Activated naive CD8-positive, alpha-beta T cell treated with anti-CD3 and anti-CD28 coated beads for 36 hours (primary cell): ENCODE measurements around the gene TMPRSS2. TPM values are rescaled to one million over a fixed set of nuclear protein-coding genes. Genes with fewer than 3 reads are reported as not detected.

Source experiments
- DNase-seq: peaks from one replicate; pipeline ENCODE4 v3.0.0; 2021
- H3K27ac Mint-ChIP-seq: one replicate; pipeline ENCODE4 v1.8.0; 2022; ENCODE audit warnings: mild to moderate bottlenecking, moderate library complexity, mixed read lengths
- H3K27me3 Mint-ChIP-seq: one replicate; pipeline ENCODE4 v1.8.0; 2022; ENCODE audit warnings: mild to moderate bottlenecking, mixed read lengths
- H3K36me3 Mint-ChIP-seq: one replicate; pipeline ENCODE4 v1.8.0; 2021; ENCODE audit warnings: mild to moderate bottlenecking, mixed read lengths
- H3K4me1 Mint-ChIP-seq: one replicate; pipeline ENCODE4 v1.8.0; 2021; ENCODE audit warnings: mixed read lengths
- H3K4me3 Mint-ChIP-seq: one replicate; pipeline ENCODE4 v1.8.0; 2022; ENCODE audit warnings: mild to moderate bottlenecking, moderate library complexity, mixed read lengths
- H3K9me3 Mint-ChIP-seq: one replicate; pipeline ENCODE4 v1.8.0; 2022; ENCODE audit warnings: mixed read lengths
- total RNA-seq, 2 experiments: library from RNA; stranded (reverse); gene quantifications; one replicate each; pipeline ENCODE4 v1.2.3, GENCODE V29; 2021

The TMPRSS2 gene
- total RNA-seq = not detected

DNA sequence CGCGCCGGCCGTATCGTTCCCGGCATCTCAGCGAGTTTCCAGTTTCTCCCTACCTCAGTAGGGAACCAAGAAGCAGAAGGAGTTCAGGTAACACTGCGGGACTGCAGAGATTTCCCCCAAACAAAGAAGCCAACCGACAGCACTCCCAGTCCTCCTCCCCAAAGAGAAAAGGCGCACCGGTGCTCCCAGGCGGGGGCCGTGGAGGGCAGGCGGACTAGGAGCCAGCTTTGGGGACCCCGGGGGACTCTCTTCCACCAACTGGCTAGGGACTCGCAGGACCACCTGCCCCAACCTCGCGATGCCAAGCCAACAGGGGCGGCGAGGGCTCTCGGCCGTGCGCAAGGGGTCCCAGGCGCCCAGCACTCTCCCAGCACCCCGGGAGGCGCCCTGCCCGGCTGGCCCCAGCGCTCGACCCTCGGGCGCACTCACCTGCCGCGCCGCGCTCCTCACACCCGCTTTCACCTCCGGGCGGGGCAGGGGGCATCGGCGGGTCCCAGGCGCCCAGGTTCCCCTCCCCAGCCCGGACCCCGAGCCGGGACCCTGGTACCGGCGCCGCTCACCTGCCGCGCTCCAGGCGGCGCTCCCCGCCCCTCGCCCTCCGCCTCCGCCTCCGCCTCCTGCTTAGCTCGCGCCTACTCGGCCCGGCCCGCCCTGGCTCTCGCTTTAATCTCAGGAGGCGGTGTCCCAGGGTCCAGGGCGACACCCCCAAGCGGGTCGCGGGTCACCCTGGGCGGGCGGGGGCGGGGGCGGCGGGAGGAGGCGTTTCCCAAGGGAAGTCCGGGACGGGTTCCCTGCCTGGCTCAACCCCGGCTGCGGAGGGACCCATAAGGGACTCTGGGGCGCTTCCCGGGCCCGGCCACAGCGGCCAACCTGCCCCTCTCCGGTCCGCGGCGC is at the start of gene TMPRSS2:
Gene TMPRSS2, minus strand, starts transcription at position 638 of the 894 bp plus-strand sequence. CDS start 10,025 bp downstream, outside the sequence.
- no peak within 1 kb of the TSS for H3K4me3 Mint-ChIP-seq
- H3K4me1 Mint-ChIP-seq = no peaks in the 10 kb centered on the region
- no peak within 1 kb of the TSS for H3K27ac Mint-ChIP-seq
- DNase-seq = no peak
- H3K9me3 Mint-ChIP-seq = no peaks in the 10 kb centered on the region
- no peaks in the 10 kb centered on the region for H3K36me3 Mint-ChIP-seq
- H3K27me3 Mint-ChIP-seq = peaks cover 56% of the 10 kb centered on the region

DNA sequence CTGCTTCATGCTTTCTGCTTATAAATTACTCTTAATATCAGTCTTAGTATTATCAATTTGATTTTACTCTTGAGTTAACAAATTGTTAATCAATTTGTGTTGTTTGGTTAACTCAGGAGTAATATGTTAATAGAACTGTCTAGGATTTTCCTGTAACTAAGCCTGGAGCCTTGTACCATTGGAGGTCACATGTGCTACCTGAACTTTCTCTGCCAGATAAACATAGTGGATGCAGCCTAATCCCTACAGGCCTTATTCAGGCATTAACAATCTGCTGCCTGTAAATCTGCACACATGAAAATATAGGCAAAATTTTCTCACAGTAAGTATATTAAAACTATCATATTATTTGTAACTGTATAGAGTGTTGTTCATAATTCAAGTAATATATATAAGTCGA is 47.1 kb upstream of the TMPRSS2 start:
- H3K36me3 Mint-ChIP-seq = no peaks in the 10 kb centered on the region
- peaks cover 14% of the 10 kb centered on the region for H3K27me3 Mint-ChIP-seq
- H3K4me1 Mint-ChIP-seq = no peaks in the 10 kb centered on the region
- DNase-seq = no peak
- H3K4me3 Mint-ChIP-seq = no peak overlapping the region
- no peak overlapping the region for H3K27ac Mint-ChIP-seq
- H3K9me3 Mint-ChIP-seq = no peaks in the 10 kb centered on the region

DNA sequence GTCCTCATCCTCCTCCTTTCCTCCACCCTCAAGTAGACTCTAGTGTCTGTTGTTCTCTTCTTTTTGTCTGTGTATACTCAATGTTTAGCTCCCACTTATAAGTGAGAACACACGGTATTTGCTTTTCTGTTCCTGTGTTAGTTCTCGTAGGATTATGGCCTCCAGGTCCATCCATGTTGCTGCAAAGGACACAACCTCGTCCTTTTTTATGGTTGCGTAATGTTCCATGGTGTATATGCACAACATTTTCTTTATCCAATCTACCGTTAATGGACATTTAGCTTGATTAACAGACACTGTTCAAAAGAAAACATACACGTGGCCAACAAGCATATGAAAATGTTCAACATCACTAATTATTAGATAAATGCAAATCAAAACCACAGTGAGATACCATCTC is 44.3 kb upstream of the TMPRSS2 start:
- Mint-ChIP-seq H3K9me3 (no peaks in the 10 kb centered on the region), H3K4me1 (no peaks in the 10 kb centered on the region), H3K36me3 (no peaks in the 10 kb centered on the region), H3K27me3 (peaks cover 11% of the 10 kb centered on the region), H3K27ac (no peak overlapping the region), H3K4me3 (no peak overlapping the region)
- DNase-seq = no peak

DNA sequence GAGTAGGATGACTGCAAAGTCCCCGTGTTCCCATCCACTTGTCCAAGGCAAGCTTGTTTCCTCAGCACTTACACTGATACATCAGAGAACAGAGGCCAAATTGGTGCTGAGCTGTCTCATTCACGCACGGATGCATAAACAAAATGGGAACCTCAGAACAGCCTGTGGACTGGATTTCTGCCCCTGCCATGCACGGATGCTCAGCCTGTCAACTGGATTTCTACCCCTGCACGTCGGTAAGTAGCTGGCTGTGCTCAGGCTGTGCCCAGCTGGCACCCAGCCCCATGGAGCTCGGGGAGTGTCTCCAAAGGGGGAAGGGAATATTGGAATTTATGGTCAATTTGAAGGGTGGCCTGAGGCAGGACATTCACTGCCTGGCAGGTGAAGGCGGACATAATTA is 40.8 kb upstream of the TMPRSS2 start:
- DNase-seq = no peak
- Mint-ChIP-seq H3K27ac (no peak overlapping the region), H3K4me3 (no peak overlapping the region), H3K9me3 (no peaks in the 10 kb centered on the region), H3K36me3 (no peaks in the 10 kb centered on the region), H3K27me3 (peaks cover 11% of the 10 kb centered on the region), H3K4me1 (no peaks in the 10 kb centered on the region)

DNA sequence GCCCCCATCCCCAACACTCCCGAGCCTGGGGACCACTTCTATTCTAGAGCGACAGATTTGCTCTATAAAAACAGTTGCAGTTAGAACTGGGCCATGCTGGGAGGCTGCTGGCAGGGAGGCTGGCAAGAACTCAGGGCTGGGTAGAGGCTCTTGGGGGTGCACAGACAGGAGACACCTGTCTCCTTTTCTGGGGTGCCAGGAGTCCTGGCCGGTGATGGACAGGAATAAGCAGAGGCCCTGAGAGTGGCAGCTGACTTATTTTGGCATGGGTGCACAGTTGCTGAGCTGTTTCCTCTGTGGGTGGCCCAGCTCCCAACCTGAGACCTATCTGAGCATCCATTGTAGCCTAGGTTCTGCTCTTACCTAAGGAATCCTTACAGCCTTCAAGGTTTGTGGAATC is 39.2 kb upstream of the TMPRSS2 start:
- peaks cover 24% of the 10 kb centered on the region for H3K27me3 Mint-ChIP-seq
- DNase-seq = no peak
- no peaks in the 10 kb centered on the region for H3K36me3 Mint-ChIP-seq
- H3K9me3 Mint-ChIP-seq = no peaks in the 10 kb centered on the region
- H3K27ac Mint-ChIP-seq = no peak overlapping the region
- no peaks in the 10 kb centered on the region for H3K4me1 Mint-ChIP-seq
- no peak overlapping the region for H3K4me3 Mint-ChIP-seq

DNA sequence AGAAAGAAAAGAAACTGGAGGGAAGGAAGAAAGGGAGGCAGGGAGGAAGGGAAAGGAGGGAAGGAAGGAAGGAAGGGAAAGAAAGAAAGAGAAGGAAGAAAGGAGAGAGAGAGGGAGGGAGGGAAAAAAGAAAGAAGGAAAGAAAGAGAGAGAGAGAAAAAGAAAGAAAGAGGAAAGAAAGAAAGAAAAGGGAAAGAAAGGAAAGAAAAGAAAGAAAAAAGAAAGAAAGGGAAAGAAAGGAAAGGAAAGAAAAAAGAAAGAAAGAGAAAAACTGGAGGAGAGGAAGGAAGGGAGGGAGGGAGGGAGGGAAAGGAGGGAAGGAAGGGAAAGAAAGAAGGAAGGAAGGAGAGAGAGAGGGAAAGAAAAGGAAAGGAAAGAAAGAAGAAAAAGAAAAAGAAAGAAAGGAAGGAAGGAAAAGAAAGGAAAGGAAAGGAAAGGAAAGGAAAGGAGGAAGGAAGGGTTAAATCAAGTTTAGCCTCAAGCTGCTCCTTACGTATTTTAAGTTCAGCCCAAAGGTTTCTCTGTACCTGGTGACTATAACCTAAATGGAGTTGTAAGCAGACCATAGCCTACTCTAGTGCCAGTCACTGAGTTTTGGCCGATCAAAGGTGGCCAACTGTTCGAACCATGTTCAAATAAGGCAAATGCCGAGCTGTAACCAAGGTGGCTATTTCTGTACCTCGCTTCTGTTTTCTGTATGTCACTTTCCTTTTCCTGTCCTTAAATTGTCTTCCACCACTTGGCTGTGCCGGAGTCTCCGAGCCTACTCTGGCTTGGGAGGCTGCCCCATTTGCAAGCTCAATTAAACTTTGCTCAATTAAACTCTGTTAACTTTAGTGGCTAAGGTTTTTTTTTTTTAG is 37.8 kb upstream of the TMPRSS2 start:
- no peak overlapping the region for H3K4me3 Mint-ChIP-seq
- no peaks in the 10 kb centered on the region for H3K9me3 Mint-ChIP-seq
- no peaks in the 10 kb centered on the region for H3K36me3 Mint-ChIP-seq
- no peak overlapping the region for H3K27ac Mint-ChIP-seq
- DNase-seq = no peak
- no peaks in the 10 kb centered on the region for H3K4me1 Mint-ChIP-seq
- peaks cover 31% of the 10 kb centered on the region for H3K27me3 Mint-ChIP-seq

DNA sequence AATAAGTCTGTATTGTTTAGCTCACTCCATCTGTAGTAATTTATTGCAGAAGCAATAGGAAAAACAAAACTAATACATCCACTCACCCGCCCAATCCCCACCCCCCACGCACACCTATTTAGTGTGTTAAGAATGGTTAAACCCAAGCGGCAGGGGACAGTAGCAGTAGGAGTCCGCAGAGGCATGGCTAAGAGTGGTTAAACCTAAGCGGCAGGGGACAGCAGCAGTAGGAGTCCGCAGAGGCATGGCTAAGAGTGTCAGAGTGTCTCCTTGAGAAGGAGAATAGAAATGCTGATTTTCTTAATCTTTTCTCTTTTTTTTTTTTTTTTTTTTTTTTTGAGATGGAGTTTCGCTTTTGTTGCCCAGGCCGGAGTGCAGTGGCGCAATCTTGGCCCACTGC is 34.8 kb upstream of the TMPRSS2 start:
- peaks cover 33% of the 10 kb centered on the region for H3K27me3 Mint-ChIP-seq
- no peaks in the 10 kb centered on the region for H3K36me3 Mint-ChIP-seq
- H3K4me3 Mint-ChIP-seq = no peak overlapping the region
- H3K27ac Mint-ChIP-seq = no peak overlapping the region
- H3K9me3 Mint-ChIP-seq = no peaks in the 10 kb centered on the region
- H3K4me1 Mint-ChIP-seq = no peaks in the 10 kb centered on the region
- no peak for DNase-seq

DNA sequence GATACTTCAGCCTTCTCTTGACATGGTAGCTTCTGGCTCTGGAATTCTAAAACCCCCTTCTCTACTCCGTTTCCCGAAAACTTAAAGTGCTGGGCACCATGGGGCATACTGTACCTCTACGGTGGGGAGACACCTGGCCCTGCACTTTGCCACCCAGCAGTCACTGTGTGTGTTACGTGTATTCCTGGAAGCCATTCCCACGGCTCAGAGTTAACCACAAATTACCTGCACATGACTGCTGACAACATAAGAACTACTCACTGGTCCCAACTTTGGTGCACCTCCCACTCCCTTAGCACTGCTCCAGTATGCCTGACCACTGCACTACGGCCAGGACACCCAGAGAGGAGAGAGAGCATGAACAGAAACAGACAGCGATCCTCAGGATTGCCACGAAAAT is 29.4 kb upstream of the TMPRSS2 start:
- Mint-ChIP-seq H3K27me3 (peaks cover 16% of the 10 kb centered on the region), H3K4me1 (no peaks in the 10 kb centered on the region), H3K36me3 (no peaks in the 10 kb centered on the region), H3K9me3 (no peaks in the 10 kb centered on the region), H3K4me3 (no peak overlapping the region), H3K27ac (no peak overlapping the region)
- DNase-seq = no peak

DNA sequence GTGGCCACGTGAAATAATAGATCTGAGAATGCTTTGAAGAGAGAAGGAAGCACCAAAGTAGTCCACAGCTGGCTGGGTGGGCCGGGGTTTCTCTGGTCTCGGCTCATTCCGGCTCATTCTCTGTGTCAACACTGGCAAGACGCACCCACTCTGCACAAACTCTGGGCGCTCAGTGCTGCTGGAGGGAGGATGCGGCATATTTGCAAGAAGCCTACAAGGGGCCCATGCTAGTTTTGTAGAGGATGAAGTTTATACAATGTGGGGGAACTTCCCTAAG is 28.8 kb upstream of the TMPRSS2 start:
- Mint-ChIP-seq H3K4me3 (no peak overlapping the region), H3K9me3 (no peaks in the 10 kb centered on the region), H3K27me3 (peaks cover 14% of the 10 kb centered on the region), H3K27ac (no peak overlapping the region), H3K4me1 (no peaks in the 10 kb centered on the region), H3K36me3 (no peaks in the 10 kb centered on the region)
- no peak for DNase-seq

DNA sequence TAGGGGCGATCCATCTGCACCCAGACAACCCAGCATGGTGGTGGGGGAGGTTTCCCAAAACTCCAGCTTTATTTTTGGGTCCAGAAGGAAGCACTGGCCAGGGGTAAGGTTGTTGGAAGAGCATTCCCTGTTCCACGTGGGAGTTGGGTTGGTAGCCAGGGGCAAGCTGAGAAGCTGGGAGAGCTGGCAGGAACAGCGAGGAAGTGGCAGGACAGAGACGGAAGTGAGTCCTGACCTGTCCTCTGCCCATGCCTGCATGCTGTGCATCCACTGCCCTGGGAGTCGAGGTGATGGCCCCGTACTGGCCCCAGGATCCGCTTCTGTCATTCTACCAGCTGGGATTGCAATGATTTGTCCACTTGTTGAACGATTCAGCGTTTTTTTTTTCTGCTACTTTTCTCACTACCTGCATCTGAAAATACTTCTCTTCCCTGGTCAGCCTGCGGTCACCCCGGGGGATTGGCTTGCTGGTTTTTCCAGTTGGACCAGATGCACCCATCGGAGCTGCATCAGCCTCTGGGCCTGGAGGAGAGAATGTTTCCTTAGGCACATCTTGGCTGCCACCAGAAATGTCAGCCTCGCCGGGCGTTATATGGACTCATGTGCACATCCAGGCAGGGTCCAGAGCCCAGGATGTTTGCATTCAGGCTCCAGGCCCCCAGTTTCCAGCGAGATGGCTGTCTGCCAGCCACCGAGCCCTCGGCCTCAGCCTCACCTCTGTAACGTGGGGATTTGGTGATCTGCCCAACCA is 28.3 kb upstream of the TMPRSS2 start:
- Mint-ChIP-seq H3K27me3 (peaks cover 10% of the 10 kb centered on the region), H3K4me1 (no peaks in the 10 kb centered on the region), H3K4me3 (no peak overlapping the region), H3K9me3 (no peaks in the 10 kb centered on the region), H3K27ac (no peak overlapping the region), H3K36me3 (no peaks in the 10 kb centered on the region)
- no peak for DNase-seq

DNA sequence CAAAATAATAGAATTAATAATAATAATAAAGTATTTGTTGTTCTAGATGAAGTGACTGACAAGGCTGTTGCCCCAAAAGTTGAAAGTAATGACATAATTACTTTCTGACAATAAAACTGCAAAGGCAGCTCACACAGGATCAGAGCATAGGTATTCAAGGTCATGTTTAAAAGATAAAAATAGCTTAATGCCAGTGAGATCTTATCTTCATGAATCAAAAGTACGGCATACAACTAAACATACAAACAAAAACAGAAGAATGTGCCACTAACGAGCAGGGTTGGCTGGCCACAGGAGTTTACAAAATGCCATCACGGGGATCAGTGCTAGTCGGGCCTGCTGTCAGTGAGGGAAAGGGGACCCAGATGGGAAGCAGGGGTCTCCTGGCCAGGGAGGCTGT is 22.4 kb upstream of the TMPRSS2 start:
- Mint-ChIP-seq H3K36me3 (no peaks in the 10 kb centered on the region), H3K4me3 (no peak overlapping the region), H3K27ac (no peak overlapping the region), H3K27me3 (peaks cover 4% of the 10 kb centered on the region), H3K4me1 (no peaks in the 10 kb centered on the region), H3K9me3 (no peaks in the 10 kb centered on the region)
- DNase-seq = no peak

DNA sequence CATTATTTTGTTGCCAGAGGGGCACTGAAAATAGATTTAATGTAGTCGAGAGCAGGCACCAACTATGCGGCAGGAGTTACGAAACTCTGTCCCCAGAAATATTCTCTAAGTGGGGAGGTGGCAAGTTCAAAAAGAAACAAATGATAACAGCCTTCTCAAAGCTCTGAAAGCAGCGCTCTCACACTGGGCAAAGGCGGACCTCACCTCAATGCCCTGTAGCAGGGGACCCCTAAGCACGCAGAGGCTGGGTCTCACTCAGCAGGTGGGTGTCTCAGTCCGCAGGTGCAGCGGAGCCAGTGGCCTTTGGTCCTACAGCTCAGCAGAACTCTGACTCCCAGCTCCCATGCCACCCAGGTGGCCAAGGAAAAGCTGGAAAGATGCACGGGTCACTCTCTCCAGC is 21.8 kb upstream of the TMPRSS2 start:
- Mint-ChIP-seq H3K4me1 (no peaks in the 10 kb centered on the region), H3K27me3 (peaks cover 4% of the 10 kb centered on the region), H3K9me3 (no peaks in the 10 kb centered on the region), H3K36me3 (no peaks in the 10 kb centered on the region), H3K27ac (no peak overlapping the region), H3K4me3 (no peak overlapping the region)
- no peak for DNase-seq

DNA sequence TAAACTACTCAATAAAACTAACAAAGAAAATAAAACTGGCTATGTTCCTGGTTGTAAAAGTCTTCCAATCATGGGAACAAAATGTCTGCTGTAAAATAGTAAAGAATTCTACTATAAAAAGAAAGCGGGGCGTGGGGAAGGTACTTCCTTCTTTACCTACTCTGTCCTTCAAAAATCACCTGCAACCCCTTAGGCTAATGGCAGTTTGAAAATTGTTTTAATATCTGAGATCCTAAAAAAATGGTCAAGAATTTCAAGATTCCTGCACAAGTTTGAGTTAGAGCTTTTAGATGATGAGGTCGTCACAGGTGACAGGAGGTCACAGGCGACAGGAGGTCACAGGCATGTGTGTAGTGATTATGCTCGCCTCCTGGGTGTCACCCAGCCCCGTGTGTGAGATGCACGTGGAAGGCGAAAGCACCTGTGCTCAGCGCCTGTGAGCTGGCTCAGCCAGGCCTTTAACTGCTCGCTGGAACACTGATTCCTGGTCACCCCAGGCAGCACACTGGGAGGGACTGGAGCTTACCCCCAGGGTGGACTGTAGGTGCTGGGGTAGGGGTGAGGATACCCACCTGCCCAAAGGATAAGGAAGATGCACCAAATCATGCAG is 18.6 kb upstream of the TMPRSS2 start:
- Mint-ChIP-seq H3K9me3 (no peaks in the 10 kb centered on the region), H3K4me1 (no peaks in the 10 kb centered on the region), H3K27ac (no peak overlapping the region), H3K4me3 (no peak overlapping the region), H3K36me3 (no peaks in the 10 kb centered on the region), H3K27me3 (peaks cover 4% of the 10 kb centered on the region)
- no peak for DNase-seq

DNA sequence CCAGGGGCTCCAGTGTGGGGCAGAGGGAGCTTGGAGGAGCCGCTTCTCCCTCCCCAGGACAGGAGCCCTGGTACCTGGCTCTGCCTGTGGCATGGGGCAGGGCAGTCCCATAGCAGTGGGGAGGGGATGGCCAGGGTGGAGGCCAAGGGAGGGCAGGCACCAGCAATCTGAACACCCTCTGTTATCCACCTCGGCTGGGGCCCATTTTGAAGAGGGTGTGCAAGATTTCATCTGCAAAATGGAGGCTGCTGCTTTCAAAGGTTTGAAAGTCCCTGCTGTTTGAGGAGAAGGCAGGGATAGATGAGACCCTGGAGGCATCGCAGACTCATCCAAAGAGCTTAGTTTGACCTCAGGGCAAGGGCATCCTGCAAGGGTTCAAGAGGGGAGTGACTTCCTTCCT is 15.2 kb upstream of the TMPRSS2 start:
- Mint-ChIP-seq H3K27me3 (peaks cover 4% of the 10 kb centered on the region), H3K36me3 (no peaks in the 10 kb centered on the region), H3K4me3 (no peak overlapping the region), H3K9me3 (no peaks in the 10 kb centered on the region), H3K4me1 (no peaks in the 10 kb centered on the region), H3K27ac (no peak overlapping the region)
- no peak for DNase-seq

DNA sequence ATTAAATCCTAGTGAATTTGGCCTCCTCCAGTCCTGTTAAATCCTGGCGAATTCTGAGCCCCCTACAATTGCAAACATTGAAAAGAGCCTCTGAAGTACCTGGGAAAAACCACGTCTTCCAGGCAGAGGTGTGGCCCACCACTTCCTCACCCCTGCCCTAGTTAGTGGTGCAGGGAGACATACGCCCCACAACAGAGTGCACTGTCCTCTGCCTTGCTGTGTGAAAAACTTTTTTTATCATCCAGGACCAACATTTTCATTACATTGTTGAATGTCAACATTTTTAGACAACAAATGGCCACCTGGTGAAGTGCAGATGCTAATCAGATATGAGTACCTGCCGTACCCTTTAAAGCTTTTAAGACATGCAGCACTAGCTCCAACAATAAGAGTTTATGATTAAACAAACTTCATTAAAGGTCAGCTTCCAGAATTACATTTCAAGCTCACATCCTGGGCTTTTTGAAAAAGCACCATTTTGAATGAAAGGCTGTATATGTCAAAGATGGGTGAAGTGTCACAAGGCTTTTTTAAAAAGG is 13.6 kb upstream of the TMPRSS2 start:
- Mint-ChIP-seq H3K4me1 (no peaks in the 10 kb centered on the region), H3K36me3 (no peaks in the 10 kb centered on the region), H3K27me3 (peaks cover 4% of the 10 kb centered on the region), H3K9me3 (no peaks in the 10 kb centered on the region), H3K27ac (no peak overlapping the region), H3K4me3 (no peak overlapping the region)
- DNase-seq = no peak
